ENCODE measurements around the gene PDCD4.

PDCD4 gene

DNA sequence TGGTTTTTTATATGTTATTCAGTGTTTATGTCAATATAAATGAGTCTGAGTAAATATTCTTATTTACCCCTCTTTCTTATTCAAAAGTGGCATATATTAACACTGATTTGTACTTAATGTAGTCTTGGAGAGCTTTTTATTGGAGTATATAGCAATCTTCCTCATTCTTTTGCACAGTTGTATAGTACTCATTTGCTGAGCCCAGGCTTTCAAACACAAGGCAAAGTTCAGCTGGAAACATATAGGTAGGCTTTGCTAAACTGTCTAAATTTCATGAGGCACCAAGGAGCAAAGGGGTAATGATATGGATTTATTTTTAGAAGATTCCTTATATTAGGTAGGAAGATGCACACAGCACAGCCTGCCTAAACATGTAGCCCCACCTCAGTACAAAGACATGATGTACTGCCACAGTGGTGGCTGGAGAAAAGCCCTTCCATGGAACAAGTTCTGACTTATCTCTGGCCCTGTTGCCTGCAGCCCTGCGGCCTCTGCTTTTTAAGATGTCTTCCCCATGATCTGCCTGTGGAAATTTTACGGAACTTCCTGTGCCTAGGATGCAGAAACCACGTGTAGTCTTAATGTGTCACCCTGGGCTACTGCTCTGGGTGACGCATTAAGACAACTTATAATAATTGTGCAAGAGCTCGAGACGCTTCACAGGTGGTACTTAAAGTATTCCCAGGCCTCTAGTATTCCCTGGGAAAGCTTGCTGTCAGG is 9.6 kb upstream of the PDCD4 start:
- no peak overlapping the region; the same call in 1 of the 2 replicates for H2AFZ ChIP-seq (ENCODE audit: low read length)
- H4K20me1 ChIP-seq (ENCODE audit: insufficient read depth, low read length), result no peaks in the 10 kb centered on the region
- no peaks in the 10 kb centered on the region for H3K27me3 ChIP-seq (replicated peaks; ENCODE audit: insufficient read depth, low read length)
- H3K9me3 ChIP-seq (replicated peaks; ENCODE audit: insufficient read depth, low read length), result no peaks in the 10 kb centered on the region
- DNase-seq, result no peak
- no peaks in the 10 kb centered on the region for H3K9me2 ChIP-seq (replicated peaks; ENCODE audit: insufficient read depth, low read length)
- H3K27ac ChIP-seq (ENCODE audit: low read length), result peak overlapping the region; percentile 97; the same call in 1 of the 2 replicates
- peaks cover 93% of the 10 kb centered on the region for H3K4me1 ChIP-seq (ENCODE audit: low read length)
- H3K36me3 ChIP-seq (replicated peaks; ENCODE audit: insufficient read depth, low read length), result no peaks in the 10 kb centered on the region
- H3K79me2 ChIP-seq (ENCODE audit: low read length), result no peaks in the 10 kb centered on the region
- TF ChIP-seq EZH2 (optimal IDR thresholded peaks at IDR 0.05; ENCODE audit: low read depth, low read length) (no peak), CTCF (IDR thresholded peaks at IDR 0.05; ENCODE audit: low read length) (no peak), EZH2phosphoT487 (IDR thresholded peaks at IDR 0.05; ENCODE audit: low read length) (no peak)
- H3K4me2 ChIP-seq (ENCODE audit: low read depth, low read length), result no peak overlapping the region
- no peak overlapping the region for H3K4me3 ChIP-seq (ENCODE audit: low read length)
- no peak overlapping the region for H3K9ac ChIP-seq (ENCODE audit: low read length)
- peaks cover 91% of the 10 kb centered on the region for H3F3A ChIP-seq (ENCODE audit: insufficient read depth, low read length)

- no peaks in the 10 kb centered on the region for H3K36me3 ChIP-seq (replicated peaks; ENCODE audit: insufficient read depth, low read length)
- H3K9ac ChIP-seq (ENCODE audit: low read length), result no peak overlapping the region
- H3K4me1 ChIP-seq (ENCODE audit: low read length), result peaks cover 93% of the 10 kb centered on the region
- H3K9me3 ChIP-seq (replicated peaks; ENCODE audit: insufficient read depth, low read length), result no peaks in the 10 kb centered on the region
- peak overlapping the region; percentile 8; the same call in 1 of the 2 replicates for H2AFZ ChIP-seq (ENCODE audit: low read length)
- H3K9me2 ChIP-seq (replicated peaks; ENCODE audit: insufficient read depth, low read length), result no peaks in the 10 kb centered on the region
- TF ChIP-seq CTCF (IDR thresholded peaks at IDR 0.05; ENCODE audit: low read length) (no peak), EZH2 (optimal IDR thresholded peaks at IDR 0.05; ENCODE audit: low read depth, low read length) (no peak), EZH2phosphoT487 (IDR thresholded peaks at IDR 0.05; ENCODE audit: low read length) (no peak)
- no peak overlapping the region for H3K4me3 ChIP-seq (ENCODE audit: low read length)
- H3K79me2 ChIP-seq (ENCODE audit: low read length), result no peaks in the 10 kb centered on the region
- peaks cover 88% of the 10 kb centered on the region for H3F3A ChIP-seq (ENCODE audit: insufficient read depth, low read length)
- H3K4me2 ChIP-seq (ENCODE audit: low read depth, low read length), result peak overlapping the region; percentile 1; the same call in 1 of the 2 replicates
- no peaks in the 10 kb centered on the region for H4K20me1 ChIP-seq (ENCODE audit: insufficient read depth, low read length)
- DNase-seq, result no peak
- H3K27me3 ChIP-seq (replicated peaks; ENCODE audit: insufficient read depth, low read length), result no peaks in the 10 kb centered on the region
- H3K27ac ChIP-seq (ENCODE audit: low read length), result peak overlapping the region; percentile 97; the same call in 1 of the 2 replicates
Observed at GRCh38 chr10:110862961-110863360, 8.8 kb upstream of the PDCD4 start.

DNA sequence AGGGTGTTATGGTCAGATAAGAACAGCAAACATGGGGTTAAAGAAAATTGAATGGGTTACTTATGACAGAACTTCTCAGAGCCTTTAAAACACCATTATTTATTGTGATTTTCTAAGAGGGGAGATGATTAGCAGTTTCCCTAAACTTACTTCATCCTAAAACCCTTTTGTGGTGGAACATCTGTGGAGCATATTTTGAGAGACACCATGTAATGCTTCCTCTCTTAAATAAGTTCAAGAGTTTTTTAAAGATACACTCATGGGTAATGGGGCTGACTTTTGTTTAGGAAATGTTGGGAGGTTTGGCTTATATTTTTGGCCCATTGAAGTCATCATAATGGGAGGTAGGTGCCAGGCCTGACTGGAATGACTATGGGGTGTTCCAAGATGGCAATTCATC is 8.4 kb upstream of the PDCD4 start:
- Histone ChIP-seq H3K4me1 (ENCODE audit: low read length) (peaks cover 93% of the 10 kb centered on the region), H3K36me3 (replicated peaks; ENCODE audit: insufficient read depth, low read length) (no peaks in the 10 kb centered on the region), H3K9ac (ENCODE audit: low read length) (no peak overlapping the region), H3K27ac (ENCODE audit: low read length) (peak overlapping the region; percentile 97; the same call in 1 of the 2 replicates), H3K79me2 (ENCODE audit: low read length) (no peaks in the 10 kb centered on the region), H3F3A (ENCODE audit: insufficient read depth, low read length) (peaks cover 87% of the 10 kb centered on the region), H3K4me2 (ENCODE audit: low read depth, low read length) (peak overlapping the region; percentile 1; the same call in 1 of the 2 replicates), H4K20me1 (ENCODE audit: insufficient read depth, low read length) (no peaks in the 10 kb centered on the region), H2AFZ (ENCODE audit: low read length) (no peak overlapping the region; the same call in 1 of the 2 replicates), H3K9me2 (replicated peaks; ENCODE audit: insufficient read depth, low read length) (no peaks in the 10 kb centered on the region), H3K4me3 (ENCODE audit: low read length) (no peak overlapping the region), H3K9me3 (replicated peaks; ENCODE audit: insufficient read depth, low read length) (no peaks in the 10 kb centered on the region), H3K27me3 (replicated peaks; ENCODE audit: insufficient read depth, low read length) (no peaks in the 10 kb centered on the region)
- DNase-seq, result no peak
- TF ChIP-seq EZH2 (optimal IDR thresholded peaks at IDR 0.05; ENCODE audit: low read depth, low read length) (no peak), EZH2phosphoT487 (IDR thresholded peaks at IDR 0.05; ENCODE audit: low read length) (no peak), CTCF (IDR thresholded peaks at IDR 0.05; ENCODE audit: low read length) (no peak)

Measured in MM.1S (cell line).